ENCODE results near the gene ARMC8. TPM values are rescaled to one million over a fixed set of nuclear protein-coding genes. Genes with fewer than 3 reads are reported as not detected.

ARMC8 gene
- total and polyA plus RNA-seq, 4 donors: 8.4 to 53.6 (median 22.8) TPM

DNA sequence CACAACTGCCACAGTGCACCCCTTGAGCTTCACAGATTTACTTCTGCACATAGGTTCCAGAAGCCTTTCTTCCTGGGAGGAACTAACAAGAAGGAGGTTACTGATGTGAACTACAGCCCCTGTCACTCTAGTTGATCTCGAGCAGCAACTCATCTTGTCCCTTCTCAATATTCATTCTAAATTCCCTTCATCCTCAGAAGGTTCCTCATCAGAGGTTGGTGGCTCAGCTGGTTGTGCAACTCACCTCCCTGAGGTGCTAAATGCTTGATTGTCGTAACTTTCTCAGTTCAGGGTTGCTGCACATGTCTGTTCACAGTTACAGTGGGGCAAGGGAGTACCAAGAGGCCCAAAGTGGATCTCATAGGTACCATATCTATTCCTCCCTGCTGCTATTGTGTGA is 49.2 kb upstream of the ARMC8 start:
- Histone ChIP-seq H3K27me3 (ENCODE audit: control insufficient read depth in 4 of 4, insufficient read depth in 4 of 4, low read length in 3 of 4) (no peaks in the 10 kb centered on the region), H3K4me3 (ENCODE audit: low read depth in 1 of 3, low read length in 3 of 3) (no peak overlapping the region), H3K9ac (ENCODE audit: low read depth in 1 of 2, low read length in 2 of 2) (no peak overlapping the region), H3K4me1 (ENCODE audit: control insufficient read depth in 4 of 4, insufficient read depth in 4 of 4, low read length in 3 of 4) (no peaks in the 10 kb centered on the region), H3K36me3 (ENCODE audit: control insufficient read depth in 4 of 4, insufficient read depth in 3 of 4, low read depth in 1 of 4, low read length in 3 of 4) (no peaks in the 10 kb centered on the region), H3K9me3 (ENCODE audit: control insufficient read depth in 4 of 4, low read length in 3 of 4) (no peaks in the 10 kb centered on the region), H3K27ac (ENCODE audit: low read depth in 1 of 2, low read length in 2 of 2) (no peak overlapping the region)
- TF ChIP-seq CTCF (IDR thresholded peaks at IDR 0.05; ENCODE audit: low read depth, low read length, missing input control): no peak
- TF ChIP-seq REST (IDR thresholded peaks at IDR 0.05): no peak
- no peak for TF ChIP-seq HNF4G (IDR thresholded peaks at IDR 0.05)
- no peak for TF ChIP-seq RXRA (IDR thresholded peaks at IDR 0.05)
- no peak for TF ChIP-seq FOXA1 (IDR thresholded peaks at IDR 0.05)
- no peak for TF ChIP-seq GABPA (IDR thresholded peaks at IDR 0.05 in 1 of 2, conservative IDR thresholded peaks at IDR 0.05 in 1 of 2)
- no peak for TF ChIP-seq JUND (IDR thresholded peaks at IDR 0.05)
- no peak for TF ChIP-seq HNF4A (conservative IDR thresholded peaks at IDR 0.05)
- TF ChIP-seq RAD21 (IDR thresholded peaks at IDR 0.05): no peak
- TF ChIP-seq, protein P1, sequence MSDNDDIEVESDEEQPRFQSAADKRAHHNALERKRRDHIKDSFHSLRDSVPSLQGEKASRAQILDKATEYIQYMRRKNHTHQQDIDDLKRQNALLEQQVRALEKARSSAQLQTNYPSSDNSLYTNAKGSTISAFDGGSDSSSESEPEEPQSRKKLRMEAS (IDR thresholded peaks at IDR 0.05): no peak
- TF ChIP-seq TAF1 (conservative IDR thresholded peaks at IDR 0.05): no peak
- no peak for TF ChIP-seq EGR1 (IDR thresholded peaks at IDR 0.05; ENCODE audit: low read depth in 2 of 2)
- TF ChIP-seq, protein P2, sequence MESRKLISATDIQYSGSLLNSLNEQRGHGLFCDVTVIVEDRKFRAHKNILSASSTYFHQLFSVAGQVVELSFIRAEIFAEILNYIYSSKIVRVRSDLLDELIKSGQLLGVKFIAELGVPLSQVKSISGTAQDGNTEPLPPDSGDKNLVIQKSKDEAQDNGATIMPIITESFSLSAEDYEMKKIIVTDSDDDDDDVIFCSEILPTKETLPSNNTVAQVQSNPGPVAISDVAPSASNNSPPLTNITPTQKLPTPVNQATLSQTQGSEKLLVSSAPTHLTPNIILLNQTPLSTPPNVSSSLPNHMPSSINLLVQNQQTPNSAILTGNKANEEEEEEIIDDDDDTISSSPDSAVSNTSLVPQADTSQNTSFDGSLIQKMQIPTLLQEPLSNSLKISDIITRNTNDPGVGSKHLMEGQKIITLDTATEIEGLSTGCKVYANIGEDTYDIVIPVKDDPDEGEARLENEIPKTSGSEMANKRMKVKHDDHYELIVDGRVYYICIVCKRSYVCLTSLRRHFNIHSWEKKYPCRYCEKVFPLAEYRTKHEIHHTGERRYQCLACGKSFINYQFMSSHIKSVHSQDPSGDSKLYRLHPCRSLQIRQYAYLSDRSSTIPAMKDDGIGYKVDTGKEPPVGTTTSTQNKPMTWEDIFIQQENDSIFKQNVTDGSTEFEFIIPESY (IDR thresholded peaks at IDR 0.05): no peak
- TF ChIP-seq ATF3 (IDR thresholded peaks at IDR 0.05): no peak
- TF ChIP-seq NR2F2 (IDR thresholded peaks at IDR 0.05): no peak
- TF ChIP-seq FOXA2 (IDR thresholded peaks at IDR 0.05): no peak
- TF ChIP-seq SP1 (IDR thresholded peaks at IDR 0.05): no peak
- TF ChIP-seq YY1 (IDR thresholded peaks at IDR 0.05): no peak
- no peak for DNase-seq (ENCODE audit: low spot score)
- WGBS: 67% methylated on average over 2 of the region's 2 CpGs

Data from liver (tissue), 9 donors.